MG63 (cell line): ENCODE measurements around the gene TTF1. TPM values are rescaled to one million over a fixed set of nuclear protein-coding genes. Genes with fewer than 3 reads are reported as not detected.

ENCODE experiments used
- DNase-seq: peaks from one replicate; pipeline ENCODE4 v3.0.0-alpha.2; 2020
- H3K27me3 ChIP-seq: fragments of 250-450 bp; sonication (Bioruptor Pico); 2 replicates; pipeline ENCODE4 v1.5.1; 2020; ENCODE audit warnings: mild to moderate bottlenecking, moderate library complexity
- H3K36me3 ChIP-seq: fragments of 250-450 bp; sonication (Bioruptor Pico); 2 replicates; pipeline ENCODE4 v1.5.1; 2020; ENCODE audit warnings: mild to moderate bottlenecking, moderate library complexity
- H3K4me3 ChIP-seq: fragments of 250-450 bp; sonication (Bioruptor Pico); 2 replicates; pipeline ENCODE4 v1.5.1; 2020; ENCODE audit warnings: mild to moderate bottlenecking, moderate library complexity
- H3K9me3 ChIP-seq: fragments of 250-450 bp; sonication (Bioruptor Pico); 2 replicates; pipeline ENCODE4 v1.5.1; 2020; ENCODE audit warnings: mild to moderate bottlenecking, moderate library complexity
- total RNA-seq: library from RNA; depleted of rRNA; stranded (reverse); fragments of >200 nt; shearing (Covaris generic); gene quantifications from 2 replicates; pipeline ENCODE4 v1.2.3, GENCODE V29; 2014; ENCODE audit warnings: low replicate concordance; rRNA removed

Gene TTF1, protein sequence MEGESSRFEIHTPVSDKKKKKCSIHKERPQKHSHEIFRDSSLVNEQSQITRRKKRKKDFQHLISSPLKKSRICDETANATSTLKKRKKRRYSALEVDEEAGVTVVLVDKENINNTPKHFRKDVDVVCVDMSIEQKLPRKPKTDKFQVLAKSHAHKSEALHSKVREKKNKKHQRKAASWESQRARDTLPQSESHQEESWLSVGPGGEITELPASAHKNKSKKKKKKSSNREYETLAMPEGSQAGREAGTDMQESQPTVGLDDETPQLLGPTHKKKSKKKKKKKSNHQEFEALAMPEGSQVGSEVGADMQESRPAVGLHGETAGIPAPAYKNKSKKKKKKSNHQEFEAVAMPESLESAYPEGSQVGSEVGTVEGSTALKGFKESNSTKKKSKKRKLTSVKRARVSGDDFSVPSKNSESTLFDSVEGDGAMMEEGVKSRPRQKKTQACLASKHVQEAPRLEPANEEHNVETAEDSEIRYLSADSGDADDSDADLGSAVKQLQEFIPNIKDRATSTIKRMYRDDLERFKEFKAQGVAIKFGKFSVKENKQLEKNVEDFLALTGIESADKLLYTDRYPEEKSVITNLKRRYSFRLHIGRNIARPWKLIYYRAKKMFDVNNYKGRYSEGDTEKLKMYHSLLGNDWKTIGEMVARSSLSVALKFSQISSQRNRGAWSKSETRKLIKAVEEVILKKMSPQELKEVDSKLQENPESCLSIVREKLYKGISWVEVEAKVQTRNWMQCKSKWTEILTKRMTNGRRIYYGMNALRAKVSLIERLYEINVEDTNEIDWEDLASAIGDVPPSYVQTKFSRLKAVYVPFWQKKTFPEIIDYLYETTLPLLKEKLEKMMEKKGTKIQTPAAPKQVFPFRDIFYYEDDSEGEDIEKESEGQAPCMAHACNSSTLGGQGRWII
- 7.6 and 9.7 TPM in 2 replicates for total RNA-seq

DNA sequence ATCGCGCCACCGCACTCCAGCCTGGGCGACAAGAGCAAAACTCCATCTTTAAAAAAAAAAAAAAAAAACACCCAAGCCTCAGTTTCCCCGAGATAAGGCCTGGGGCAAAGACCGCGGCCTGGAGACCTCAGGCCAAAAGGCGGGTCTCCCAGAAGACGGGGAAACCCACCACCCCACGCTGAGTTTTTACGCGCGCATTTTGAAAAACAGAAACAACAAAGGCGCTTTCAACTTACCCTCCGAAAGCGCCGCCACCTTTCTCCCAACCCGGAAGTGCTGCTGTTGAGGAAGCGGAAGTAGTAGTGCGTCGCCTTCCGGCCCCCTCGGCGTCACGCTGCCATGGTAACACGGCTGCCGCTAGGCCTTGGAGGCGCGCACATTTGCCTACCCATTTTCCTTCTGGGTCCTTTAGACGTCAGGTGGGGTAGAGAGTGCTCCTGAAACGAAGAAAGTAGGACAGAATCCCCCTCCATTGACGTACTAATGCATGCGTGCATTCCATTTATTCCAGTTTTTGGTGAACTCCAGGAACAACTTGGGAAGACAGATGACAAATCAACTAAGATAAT lies at the start of gene TTF1:
Gene TTF1, minus strand, starts transcription at position 287 of the 569 bp plus-strand sequence. CDS start 4,019 bp downstream, outside the sequence.
- no peaks in the 10 kb centered on the region for H3K9me3 ChIP-seq
- peaks cover 14% of the 10 kb centered on the region for H3K36me3 ChIP-seq
- H3K27me3 ChIP-seq, result peaks cover 16% of the 10 kb centered on the region
- peak; percentile 92 for DNase-seq
- peak within 1 kb of the TSS; percentile 73 for H3K4me3 ChIP-seq

DNA sequence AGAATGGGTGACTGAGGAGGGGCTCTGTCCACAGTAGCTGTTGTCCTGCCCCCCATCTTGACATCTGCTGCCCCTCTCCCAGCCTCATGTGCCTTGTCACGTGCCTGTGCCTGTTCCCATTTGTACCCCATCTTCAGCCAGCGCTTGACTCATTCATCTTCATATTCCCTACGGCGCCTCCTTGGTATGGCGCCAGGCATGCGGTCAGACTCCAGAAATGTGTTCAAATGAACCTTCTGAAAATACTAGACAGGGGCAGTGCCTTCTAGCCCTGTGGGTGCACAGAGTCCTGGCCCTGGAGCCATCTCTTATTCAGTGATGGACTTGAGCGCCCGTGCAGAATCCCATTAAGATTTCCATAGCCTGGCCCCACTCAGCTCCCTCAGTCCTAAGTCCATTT lies 49.6 kb upstream of the TTF1 start:
- Histone ChIP-seq H3K27me3 (no peaks in the 10 kb centered on the region; the same call in 1 of the 2 replicates), H3K9me3 (no peaks in the 10 kb centered on the region), H3K4me3 (no peak overlapping the region), H3K36me3 (no peaks in the 10 kb centered on the region)
- peak; percentile 53 for DNase-seq

DNA sequence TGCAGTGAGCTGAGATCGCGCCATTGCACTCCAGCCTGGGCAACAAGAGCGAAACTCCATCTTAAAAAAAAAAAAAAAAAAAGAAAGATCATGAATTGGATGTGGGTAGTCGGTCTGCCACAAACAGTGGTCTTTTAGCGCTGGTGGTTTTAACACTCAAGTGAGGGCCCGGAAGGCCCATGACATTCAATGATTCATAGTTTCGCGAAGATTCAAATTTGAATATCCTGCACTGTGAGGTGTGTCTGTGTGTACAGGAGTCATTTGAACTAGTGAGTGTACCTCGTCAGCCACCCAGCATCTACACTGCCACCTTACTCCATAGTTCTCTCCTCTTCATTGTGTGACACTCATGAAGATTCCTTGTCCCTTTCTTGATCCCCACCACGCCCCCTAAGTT lies 44.6 kb upstream of the TTF1 start:
- Histone ChIP-seq H3K9me3 (no peaks in the 10 kb centered on the region), H3K36me3 (no peaks in the 10 kb centered on the region), H3K4me3 (no peak overlapping the region), H3K27me3 (peaks cover 8% of the 10 kb centered on the region; the same call in 1 of the 2 replicates)
- DNase-seq, result no peak

DNA sequence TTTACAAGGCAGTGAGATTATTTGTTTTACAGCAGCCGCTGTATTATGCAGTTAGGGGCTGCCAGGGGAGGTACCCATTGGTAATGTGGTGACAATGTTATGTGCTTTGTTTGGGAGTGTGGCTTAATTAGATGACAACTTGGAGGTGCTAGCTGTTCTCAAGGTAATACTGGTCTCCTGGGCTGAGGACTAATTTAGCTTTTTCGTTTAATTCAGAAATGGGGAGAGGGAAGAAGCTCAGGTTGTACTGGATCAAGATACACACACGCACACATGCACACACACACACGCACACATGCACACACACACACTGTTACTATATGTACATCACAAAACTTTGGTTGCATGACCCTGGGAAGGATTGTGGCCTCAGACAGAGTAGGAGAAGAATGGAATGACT lies 41.3 kb upstream of the TTF1 start:
- H3K27me3 ChIP-seq, result peaks cover 12% of the 10 kb centered on the region
- no peaks in the 10 kb centered on the region for H3K9me3 ChIP-seq

DNA sequence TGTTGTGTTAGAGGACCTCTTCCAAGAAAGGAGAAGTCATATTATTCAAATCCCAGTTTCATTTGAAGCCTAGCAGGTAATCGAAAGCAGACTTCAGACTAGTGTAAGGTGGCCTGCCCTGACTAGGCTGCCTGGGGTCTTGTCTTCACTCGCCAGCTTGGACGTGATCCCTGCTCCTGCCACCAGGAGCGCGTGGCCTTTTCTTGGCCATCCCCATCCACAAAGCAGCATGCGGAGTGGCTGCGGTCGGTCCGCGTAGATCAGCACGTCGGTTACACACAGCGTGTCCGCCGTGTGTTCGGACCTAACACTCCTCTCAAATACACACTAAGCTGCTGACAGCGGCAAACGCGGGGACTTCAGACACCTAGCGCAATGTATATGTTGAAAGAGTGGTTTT lies 40.7 kb upstream of the TTF1 start:
- H3K9me3 ChIP-seq, result no peaks in the 10 kb centered on the region
- no peaks in the 10 kb centered on the region for H3K36me3 ChIP-seq
- peak; percentile 14 for DNase-seq

More for the DNA sequence above, 41.3 kb upstream of the TTF1 start:
- DNase-seq, result no peak
- H3K36me3 ChIP-seq, result no peaks in the 10 kb centered on the region
- no peak overlapping the region for H3K4me3 ChIP-seq

DNA sequence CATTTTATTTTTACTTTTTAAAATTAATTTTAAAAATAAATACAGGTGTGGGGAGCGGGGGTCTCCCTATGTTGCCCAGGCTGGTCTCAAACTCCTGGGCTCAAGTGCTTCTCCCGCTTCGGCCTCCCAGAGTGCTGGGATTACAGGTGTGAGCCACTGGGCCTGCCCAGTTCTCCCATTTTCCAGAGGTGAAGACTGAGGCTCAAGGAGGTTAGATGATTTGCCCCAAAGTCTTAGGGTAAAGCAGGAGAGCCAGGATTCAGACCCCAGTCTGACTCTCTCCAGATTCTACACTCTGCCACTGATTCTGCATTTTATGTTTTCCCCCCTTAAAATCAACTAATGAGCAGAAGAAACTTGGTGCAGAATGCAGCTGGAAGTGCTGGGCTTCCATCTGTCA lies 40.2 kb upstream of the TTF1 start:
- no peak for DNase-seq
- Histone ChIP-seq H3K27me3 (peaks cover 15% of the 10 kb centered on the region), H3K4me3 (no peak overlapping the region), H3K9me3 (no peaks in the 10 kb centered on the region), H3K36me3 (no peaks in the 10 kb centered on the region)

More for the DNA sequence above, 40.7 kb upstream of the TTF1 start:
- no peak overlapping the region for H3K4me3 ChIP-seq
- H3K27me3 ChIP-seq, result peaks cover 12% of the 10 kb centered on the region

DNA sequence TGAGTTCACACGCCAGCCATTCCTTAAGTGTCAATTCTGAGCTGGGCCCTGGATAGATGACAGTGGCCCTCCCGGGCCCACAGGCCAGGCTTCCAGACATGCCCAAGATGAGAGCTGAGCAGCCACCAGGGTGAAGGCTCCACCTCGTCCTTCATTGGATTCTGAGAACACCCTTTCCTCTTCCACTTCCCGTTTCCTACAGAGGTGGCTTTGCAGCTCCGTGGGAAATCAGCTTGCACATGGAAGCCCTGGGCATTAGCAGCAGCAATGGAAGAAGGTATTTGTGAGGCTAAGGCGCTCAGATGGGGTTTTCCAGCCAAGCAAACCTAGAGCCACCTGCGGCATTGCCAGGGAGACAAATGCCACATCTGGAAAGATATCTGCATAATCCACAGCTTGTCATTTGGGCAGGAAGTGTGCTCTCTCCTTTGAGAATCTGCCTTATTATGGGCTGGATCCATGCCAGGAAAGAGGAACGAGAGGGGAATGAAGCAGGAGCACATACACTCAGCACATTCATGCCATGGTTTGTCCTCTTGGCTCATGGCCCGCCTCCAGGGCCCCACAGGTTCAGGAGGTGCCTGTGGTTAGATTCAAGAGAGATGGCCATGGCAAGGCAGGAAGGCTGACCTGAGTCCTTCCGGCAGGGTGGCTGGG lies 37.4 kb upstream of the TTF1 start:
- DNase-seq, result no peak
- Histone ChIP-seq H3K36me3 (no peaks in the 10 kb centered on the region), H3K27me3 (peaks cover 27% of the 10 kb centered on the region), H3K9me3 (no peaks in the 10 kb centered on the region), H3K4me3 (no peak overlapping the region)

DNA sequence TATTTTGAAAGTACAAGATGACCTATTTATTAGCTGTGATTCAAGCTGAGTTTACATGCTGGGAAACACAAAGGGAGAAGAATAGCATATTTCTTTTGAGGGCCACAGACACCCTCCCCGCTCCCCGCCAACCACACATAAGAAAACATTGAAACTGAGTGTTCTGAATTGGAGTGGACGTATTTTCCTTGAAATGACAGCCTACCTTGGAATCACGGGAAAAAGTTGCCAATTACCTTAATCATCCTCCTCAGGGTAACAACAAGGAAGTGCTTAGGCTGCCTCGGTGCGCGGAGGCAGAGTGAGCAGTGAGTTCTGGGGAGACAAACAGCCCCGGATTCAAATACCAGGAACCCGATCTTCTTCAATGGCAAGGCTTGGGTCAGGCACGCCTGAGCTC lies 34.8 kb upstream of the TTF1 start:
- H3K36me3 ChIP-seq, result no peaks in the 10 kb centered on the region
- no peak overlapping the region for H3K4me3 ChIP-seq
- no peak for DNase-seq
- H3K9me3 ChIP-seq, result no peaks in the 10 kb centered on the region
- H3K27me3 ChIP-seq, result peaks cover 21% of the 10 kb centered on the region

DNA sequence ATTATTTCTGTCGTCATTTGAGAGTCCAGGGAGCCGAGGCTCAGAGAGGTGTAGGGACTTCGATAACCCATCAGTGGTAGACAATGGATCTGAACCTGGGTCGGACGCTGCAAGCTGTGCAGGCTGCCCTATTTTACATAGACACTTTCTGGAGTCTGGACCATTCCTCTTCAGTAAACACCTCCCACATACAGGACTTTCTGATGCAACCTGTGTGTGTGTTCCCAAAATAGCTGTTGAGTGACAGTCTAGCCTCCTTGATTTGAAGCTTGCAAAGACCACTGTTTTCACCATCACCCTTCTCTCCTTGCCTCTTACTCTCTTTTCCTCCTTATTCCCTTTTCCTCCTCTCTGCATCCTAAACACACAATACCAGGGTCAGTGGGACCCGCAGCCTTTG lies 34.1 kb upstream of the TTF1 start:
- peaks cover 28% of the 10 kb centered on the region for H3K27me3 ChIP-seq
- no peak for DNase-seq
- no peaks in the 10 kb centered on the region for H3K9me3 ChIP-seq
- H3K4me3 ChIP-seq, result no peak overlapping the region
- H3K36me3 ChIP-seq, result no peaks in the 10 kb centered on the region

DNA sequence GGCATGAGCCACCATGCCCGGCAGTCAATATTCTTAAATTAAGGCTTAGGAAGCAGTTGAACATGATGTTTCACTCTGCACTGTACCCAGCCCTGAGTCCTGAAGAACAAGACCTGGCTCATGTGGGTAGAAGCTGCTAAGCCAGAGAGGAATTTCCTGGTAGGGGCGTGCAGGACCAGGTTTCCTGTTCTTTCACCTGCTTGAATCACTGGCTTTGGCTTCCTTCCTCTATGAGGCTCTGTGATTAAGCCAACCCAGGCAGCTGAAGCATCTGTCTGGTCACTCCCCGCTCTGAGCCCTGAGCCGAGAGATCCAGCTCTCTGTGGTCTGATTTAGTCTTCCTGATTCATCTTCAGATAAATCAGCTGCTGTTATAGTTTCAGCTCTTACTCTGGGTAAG lies 32.5 kb upstream of the TTF1 start:
- no peak overlapping the region for H3K4me3 ChIP-seq
- H3K36me3 ChIP-seq, result no peaks in the 10 kb centered on the region
- DNase-seq, result no peak
- peaks cover 40% of the 10 kb centered on the region for H3K27me3 ChIP-seq
- no peaks in the 10 kb centered on the region for H3K9me3 ChIP-seq

DNA sequence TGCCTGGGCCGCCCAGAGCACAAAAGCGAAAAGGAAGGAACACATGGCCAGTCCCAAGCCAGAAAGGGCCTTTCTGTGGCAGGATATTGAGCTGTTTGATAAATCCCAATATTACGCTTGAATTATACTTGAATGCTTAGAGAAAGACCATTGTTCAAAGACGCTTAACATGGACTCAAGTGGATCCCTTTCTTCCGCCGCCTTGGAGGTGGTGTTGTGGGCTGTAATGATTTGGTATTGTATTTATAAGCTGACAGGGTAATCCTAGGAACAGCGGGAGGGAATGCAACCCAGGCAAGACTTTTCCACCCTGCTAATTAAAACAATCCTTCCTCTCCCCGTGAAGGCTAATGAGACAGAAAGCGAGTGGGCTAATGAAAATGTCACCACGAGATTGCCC lies 28.2 kb upstream of the TTF1 start:
- Histone ChIP-seq H3K4me3 (no peak overlapping the region), H3K36me3 (no peaks in the 10 kb centered on the region), H3K27me3 (peaks cover 36% of the 10 kb centered on the region), H3K9me3 (no peaks in the 10 kb centered on the region)
- DNase-seq, result no peak

DNA sequence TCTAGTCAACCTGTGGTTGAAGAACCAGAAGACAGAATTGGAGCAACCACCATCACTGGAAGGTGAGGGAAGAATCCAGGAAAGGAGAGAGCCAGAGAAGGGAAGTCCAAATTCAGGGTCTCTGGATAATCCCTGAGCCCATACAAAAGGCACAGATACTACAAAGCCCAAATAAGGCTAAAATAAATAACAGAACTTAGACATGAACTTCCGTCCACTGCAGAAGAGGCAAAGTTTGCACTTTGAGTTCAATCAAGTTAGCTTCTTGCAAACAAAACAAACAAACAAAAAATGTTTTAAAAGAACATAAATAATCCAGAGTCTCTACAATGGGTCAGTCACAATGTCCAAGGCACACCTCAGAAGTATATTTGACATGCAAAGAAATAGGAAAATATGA lies 24.4 kb upstream of the TTF1 start:
- H3K27me3 ChIP-seq, result peaks cover 38% of the 10 kb centered on the region
- no peak overlapping the region for H3K4me3 ChIP-seq
- H3K36me3 ChIP-seq, result no peaks in the 10 kb centered on the region
- no peak for DNase-seq
- no peaks in the 10 kb centered on the region for H3K9me3 ChIP-seq

DNA sequence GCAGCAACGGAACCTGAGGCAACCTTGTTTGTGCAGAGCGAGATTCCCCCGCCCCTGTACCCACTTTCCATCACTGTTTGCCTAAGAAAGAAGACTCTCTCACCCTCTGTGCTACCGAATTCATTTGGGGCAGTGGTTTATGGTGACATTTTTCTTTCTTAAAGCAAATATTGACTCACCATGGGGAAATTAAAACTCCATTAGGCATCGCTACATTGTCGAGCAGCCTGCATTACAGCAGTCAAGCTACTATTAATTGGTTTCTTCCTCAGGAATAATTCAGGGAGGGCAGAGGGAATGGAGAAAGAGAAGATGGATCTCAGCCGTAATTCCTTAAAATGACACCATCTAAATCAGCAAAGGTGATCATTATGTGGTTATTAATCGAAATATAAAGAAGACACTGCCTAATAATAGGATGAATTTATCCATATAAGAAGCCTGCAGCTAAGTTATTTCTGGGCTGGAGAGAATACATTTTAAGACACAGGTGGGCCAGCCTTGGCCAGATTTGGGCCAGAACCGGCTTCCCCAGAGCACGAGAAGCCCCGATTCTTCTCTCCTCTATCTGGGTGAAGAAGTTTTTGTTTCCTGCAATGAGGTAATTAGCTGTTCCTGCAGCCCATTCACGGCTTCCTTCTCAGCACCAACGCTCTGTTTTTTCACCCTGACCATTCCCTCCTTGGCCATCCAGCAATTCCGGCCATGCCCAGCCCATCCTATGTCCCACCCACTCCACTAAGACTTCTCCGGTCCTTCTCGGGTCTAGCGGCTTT lies 20.2 kb upstream of the TTF1 start:
- no peak for DNase-seq

DNA sequence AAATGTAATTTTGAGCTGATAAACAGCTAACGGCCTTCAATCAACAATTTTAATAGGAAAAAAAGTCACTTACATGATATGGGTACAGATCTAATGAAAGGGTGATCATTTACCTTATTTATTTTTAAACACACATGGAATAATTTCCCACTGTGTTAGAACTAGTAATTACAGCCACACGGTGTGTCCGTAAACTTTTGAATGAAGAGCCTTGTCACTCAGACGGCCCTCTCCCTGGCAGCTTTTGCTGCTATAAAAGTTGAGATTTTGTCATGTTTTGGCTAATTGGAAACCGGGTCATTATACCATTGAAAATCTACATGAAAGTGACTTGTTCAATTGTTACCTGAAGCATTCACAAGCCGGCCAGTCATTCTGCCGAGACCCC lies 19.0 kb upstream of the TTF1 start:
- no peaks in the 10 kb centered on the region for H3K9me3 ChIP-seq
- H3K36me3 ChIP-seq, result no peaks in the 10 kb centered on the region
- H3K4me3 ChIP-seq, result no peak overlapping the region
- H3K27me3 ChIP-seq, result peaks cover 13% of the 10 kb centered on the region
- no peak for DNase-seq

More for the DNA sequence above, 20.2 kb upstream of the TTF1 start:
- peaks cover 23% of the 10 kb centered on the region for H3K27me3 ChIP-seq
- no peaks in the 10 kb centered on the region for H3K9me3 ChIP-seq
- no peak overlapping the region for H3K4me3 ChIP-seq
- H3K36me3 ChIP-seq, result no peaks in the 10 kb centered on the region

DNA sequence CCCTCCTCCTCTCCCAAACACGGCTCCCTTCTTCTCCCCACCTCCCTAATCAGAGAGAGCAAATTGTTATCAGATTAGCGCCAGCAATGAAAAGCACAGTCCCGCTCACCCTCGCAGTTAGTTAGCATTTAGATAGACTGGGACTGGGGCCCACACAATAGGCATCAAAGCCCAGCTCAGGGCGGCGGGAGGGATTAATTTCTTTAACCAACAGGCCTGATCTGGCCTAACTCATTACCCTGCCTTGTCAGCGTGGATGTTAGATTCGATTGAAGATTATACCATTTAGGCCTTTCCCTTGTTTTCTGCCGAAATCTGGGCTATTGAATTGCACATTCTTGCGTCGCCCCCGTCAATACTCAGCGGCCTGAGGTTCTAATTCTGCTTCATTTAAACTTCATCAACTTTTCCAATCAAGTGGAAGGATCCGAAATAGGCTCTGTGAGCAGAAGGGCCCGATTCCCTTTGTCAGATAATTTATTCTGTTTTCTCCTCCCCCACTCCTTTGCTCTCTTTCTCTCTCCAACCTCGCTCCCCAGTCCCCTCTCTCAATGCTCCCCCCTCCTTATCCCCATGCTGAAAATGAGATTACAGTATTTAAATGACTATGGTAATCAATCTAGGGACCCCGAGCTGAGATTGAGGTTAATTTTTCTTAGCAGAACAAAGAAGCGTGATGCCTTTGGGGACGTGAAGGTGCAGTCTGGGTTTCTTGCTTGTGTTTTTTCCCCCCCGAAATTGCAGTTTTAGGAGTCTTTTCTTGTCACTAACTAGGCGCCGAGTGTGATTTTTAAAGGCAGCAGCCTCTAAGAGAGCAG lies 18.4 kb upstream of the TTF1 start:
- H3K4me3 ChIP-seq, result no peak overlapping the region
- DNase-seq, result no peak
- no peaks in the 10 kb centered on the region for H3K9me3 ChIP-seq
- H3K27me3 ChIP-seq, result peaks cover 11% of the 10 kb centered on the region
- no peaks in the 10 kb centered on the region for H3K36me3 ChIP-seq
